HG03280 (cell line): ENCODE data around the gene ST6GALNAC1.
"Not testable (repeated sequence)": the region's sequence is repeated elsewhere in the genome, so short reads cannot be mapped to it uniquely, and the experiment has no call there.

Experiments used
- ATAC-seq: cut with Tn5 transposase; IDR thresholded peaks from one replicate; pipeline ENCODE4 v1.9.1; 2021; ENCODE audit warnings: mild to moderate bottlenecking, moderate library complexity; ENCODE audit not compliant: unreplicated experiment

Gene ST6GALNAC1

DNA sequence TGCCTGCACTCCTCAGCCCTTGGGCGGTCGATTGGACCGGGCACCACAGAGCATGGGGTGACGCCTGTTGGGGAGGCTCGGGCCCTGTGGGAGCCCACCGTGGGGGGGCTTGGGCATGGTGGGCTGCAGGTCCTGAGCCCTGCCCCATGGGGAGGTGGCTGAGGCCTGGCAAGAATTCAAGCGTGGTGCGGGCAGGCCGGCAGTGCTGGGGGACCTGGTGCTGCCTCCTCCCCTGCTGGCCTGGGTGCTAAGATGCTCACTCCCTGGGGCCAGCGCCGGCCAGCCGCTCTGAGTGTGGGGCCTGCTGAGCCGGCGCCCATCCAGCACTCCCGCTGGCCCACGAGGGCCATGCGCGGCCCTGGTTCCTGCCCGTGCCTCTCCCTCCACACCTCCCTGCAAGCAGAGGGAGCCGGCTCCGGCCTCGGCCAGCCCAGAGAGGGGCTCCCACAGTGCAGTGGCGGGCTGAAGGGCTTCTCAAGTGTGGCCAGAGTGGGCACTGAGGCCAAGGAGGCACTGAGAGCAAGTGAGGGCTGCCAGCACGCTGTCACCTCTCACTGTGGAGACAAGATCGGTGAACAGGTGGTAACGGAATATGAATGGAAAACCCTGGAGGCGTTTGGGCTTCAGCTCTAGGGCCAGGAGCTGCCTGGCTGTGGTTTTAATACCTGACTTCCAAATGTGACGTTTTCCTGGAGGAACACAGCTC lies 28.5 kb downstream of the ST6GALNAC1 start:
- ATAC-seq, result no peak

DNA sequence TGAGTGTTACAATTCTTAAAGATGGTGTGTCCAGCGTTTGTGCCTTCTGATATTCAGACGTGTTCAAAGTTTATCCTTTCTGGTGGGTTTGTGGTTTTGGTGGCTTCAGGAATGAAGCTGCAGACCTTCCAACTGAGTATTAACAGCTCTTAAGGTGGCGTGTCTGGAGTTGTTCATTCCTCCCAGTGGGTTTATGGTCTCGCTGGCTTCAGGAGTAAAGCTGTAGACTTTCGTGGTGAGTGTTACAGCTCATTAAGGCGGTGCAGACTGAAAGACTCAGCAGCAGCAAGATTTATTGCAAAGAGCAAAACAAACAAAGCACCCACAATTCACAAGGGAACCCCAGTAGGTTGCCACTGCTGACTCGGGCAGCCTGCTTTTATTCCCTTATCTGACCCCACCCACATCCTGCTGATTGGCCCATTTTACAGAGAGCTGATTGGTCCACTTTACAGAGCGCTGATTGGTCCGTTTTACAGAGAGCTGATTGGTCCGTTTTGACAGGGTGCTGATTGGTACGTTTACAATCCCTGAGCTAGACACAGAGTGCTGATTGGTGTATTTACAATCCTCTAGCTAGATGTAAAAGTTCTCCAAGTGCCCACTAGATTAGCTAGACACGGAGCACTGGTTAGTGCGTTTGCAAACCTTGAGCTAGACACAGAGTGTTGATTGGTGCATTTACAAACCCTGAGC lies 29.3 kb downstream of the ST6GALNAC1 start:
- ATAC-seq, result not testable (repeated sequence)

DNA sequence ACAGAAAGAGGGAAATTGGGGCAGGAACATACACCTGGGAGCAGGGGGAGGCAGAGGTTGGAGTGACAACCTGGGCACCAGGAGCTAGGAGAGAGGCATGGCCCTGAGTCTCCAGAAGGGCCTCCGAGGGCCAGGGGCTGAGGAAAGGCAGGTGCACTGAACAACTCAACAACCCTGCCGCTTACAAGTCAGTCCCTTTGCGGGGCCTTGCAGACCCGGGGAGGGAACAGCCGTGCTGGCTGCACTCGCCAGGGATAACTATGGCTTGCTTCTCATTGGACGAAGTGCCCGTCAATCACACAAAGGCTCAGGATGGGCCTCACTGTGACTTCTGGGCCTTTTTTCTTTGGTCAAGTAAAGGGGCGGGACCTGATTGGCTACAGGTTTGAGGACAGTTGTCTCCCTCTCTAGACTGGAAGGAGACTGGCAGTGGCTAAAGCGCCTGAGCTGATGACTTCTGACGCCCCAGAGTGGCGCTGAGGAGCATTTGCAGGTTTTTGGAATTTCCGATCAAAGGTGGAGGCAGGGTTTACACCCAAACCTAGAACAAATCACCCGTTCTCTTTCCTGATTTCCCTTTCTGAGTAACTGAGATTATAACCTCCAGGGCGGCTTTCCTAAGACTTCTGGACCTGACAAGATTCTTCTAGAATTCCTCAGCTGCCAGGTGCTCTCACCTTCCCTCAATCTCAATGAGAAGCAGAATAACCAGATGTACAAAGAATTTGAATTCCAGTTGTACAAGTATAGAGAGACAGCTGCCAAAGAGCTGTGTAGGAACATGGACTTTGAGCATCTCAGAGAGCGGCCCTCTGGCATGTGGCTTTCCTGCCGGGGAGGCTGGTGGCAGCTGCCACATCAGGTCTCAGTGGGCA lies 30.3 kb downstream of the ST6GALNAC1 start:
- no peak for ATAC-seq

DNA sequence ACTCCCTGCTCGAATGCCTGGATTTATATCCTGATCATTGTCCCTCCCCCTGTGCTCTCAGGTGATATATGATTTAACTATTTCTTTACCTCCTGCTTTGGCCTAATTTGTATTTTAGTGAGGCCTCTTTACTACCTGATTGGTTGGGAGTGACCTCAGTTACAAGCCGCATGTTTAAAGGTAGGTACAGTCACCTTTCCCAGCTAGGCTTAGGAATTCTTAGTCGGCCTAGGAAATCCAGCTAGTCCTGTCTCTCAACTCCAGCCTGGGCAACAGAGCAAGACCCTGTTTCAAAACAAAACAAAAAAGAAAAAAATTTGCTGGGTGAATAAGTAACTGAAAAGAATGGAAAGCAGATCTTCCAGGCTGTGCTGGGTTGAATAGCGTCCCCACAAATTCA lies 31.1 kb downstream of the ST6GALNAC1 start:
- no peak for ATAC-seq

DNA sequence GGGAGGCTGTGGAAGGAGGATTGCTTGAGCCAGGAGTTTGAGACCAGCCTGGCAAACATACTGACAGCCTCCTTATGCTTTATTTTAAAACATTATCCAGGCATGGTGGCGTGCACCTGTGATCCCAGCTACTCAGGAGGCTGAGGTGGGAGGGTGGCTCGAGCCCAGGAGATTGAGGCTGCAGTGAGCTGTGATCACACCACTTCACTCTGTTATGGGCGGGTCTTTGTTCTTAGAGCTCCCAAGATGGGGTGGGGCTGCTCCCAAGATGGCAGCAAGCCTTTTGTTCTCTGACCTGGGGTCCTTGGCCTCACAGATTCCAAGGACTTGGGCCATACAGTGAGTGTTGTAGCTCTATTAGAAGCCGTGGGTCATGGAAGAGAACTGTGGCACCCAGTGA lies 31.8 kb downstream of the ST6GALNAC1 start:
- ATAC-seq, result no peak

DNA sequence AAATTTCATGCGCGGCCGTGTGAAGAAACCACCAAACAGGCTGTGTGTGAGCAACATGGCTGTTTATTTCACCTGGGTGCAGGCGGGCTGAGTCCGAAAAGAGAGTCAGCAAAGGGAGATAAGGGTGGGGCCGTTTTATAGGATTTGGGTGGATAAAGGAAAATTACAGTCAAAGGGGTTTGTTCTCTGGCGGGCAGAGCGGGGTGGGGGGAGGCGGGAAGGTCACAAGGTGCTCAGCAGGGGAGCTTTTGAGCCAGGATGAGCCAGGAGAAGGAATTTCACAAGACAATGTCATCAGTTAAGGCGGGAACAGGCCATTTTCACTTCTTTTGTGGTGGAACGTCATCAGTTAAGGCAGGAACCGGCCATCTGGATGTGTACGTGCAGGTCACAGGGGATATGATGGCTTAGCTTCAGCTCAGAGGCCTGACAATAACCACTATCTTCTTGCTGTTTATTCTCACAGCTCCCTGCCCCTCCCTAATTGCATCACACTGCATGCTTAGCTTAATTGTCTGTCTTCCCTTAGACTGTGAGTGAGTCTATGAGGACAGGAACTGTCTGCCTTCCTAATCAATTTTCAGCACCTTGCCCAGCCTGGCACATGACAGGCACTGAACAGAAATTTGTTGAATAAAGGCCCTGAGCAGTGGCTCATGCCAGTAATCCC lies 32.3 kb downstream of the ST6GALNAC1 start:
- not testable (repeated sequence) for ATAC-seq

DNA sequence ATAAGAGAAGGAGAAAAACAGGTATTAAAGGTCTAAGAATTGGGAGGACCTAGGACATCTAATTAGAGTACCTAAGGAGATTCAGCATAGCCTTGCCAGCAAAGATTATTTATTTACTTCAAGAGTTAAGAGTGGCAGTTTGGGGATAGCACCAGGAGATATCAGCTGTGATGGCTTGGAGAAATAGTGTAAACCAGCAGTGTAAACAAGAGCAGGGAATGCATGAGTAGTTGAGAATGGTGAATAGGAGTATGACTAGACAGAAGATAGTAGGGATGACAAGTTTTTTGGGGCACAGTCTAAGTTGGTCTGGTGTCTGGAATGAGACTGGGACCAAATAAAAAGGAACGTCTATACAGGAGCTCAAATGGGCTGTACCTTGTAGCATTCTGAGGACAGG lies 36.9 kb downstream of the ST6GALNAC1 start:
- ATAC-seq, result not testable (repeated sequence)

DNA sequence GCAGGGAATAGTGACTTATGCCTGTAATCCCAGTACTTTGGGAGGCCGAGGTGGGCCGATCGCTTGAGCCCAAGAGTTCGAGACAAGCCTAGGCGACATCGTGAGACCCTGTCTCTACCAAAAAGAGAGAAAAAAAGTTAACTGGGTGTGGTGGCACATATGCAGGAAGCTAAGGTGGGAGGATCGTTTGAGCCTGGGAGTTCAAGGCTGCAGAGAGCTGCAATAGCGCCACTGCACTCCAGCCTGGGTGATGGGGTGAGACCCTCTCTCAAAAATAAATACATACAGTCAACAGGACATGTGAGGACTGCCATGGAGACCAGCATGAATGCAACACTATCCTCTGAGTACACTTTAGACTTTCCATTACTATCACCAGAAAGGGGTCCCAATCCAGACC lies 42.5 kb downstream of the ST6GALNAC1 start:
- no peak for ATAC-seq

DNA sequence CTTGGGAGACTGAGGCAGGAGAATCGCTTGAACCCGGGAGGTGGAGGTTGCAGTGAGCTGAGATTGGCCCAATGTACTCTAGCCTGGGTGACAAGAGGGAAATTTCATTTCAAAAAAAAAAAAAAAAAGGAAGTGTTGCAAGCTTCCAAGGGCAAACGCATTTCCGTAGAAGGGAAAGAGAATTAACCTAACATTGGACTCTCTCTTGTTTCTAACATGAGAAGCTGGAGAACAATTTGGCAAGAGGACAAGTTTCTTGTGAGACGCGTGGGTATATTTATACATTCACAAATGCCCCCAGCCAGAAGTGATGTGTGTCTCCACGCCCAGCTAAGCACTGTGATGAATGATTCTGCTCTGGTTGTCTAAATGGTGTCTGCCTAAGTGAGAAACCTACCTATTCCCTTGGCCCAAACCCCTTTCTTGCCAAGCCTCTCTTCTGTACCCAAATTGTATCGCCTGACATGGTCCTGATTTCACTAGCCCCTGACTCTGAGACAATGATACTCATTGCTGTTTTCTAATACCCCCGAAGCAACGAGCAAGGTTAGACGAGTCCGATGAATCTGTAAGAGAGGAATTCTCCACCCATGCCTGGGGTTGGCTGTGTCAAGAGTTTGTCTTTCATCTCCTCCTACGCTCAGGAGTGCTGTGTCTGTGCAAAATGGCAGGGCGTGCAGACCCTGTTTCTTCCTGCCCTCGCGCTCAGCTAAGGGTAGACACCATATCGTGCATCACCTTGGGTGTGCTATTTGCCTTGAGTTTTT lies 43.7 kb downstream of the ST6GALNAC1 start:
- no peak for ATAC-seq

DNA sequence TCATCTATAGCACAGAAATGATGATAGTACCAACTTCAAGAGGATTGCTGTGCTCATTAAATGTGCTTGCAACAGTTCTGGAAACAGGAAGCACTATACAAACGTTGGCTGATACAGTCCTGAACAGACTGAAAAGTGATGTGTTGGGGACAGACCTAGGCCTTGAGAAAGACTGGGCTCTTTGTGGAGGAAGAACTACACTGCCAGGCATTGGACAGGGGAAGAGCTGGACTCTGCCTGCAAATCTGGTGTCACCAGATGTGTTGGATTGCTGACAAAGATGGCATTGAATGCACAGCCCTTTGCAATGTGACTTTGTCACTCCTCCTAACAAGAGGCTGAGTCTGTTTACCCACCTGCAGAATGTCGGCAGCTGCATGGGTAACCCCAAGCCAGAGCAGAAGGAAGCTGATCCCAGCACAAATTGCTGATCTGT lies 45.5 kb downstream of the ST6GALNAC1 start:
- no peak for ATAC-seq

DNA sequence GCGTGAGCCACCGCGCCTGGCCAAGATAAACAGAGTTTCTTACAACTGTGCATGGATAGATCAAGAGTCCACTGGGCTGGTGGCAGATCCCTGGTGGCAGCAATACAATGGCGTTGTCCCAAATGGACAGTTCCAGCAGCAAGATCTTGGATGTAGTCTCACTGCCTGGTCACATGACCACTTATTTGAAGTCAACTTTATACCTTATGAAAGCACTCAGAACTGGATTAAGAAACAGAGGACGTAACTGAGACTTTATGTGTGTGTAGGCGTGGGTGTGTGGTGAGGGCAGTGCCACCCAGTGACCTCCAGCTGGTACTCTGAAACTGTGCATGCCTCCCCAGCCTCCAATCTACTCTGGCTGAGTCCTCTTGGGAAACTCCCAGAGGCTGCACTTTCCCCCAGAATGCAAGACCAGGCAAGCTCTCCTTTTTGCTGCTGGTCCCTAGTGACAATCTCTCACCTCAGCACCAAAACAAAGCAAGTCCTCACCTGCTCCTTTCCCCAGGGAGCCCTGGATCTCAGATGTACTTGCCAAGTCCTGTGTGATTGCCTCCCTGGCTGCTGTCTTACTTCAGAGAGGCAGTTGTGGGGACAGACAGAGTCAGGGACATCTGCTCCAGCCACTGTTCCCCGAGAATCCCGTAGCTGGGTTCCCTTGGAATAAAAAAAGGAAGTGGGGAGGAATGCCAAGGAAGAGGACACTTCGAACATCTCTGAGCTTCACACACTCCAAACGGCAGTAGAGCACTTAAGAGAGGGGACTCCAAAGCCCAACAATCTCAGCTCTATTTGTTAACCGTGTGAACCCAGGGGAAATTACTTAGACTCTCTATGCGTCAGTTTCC lies 46.2 kb downstream of the ST6GALNAC1 start:
- ATAC-seq, result no peak

DNA sequence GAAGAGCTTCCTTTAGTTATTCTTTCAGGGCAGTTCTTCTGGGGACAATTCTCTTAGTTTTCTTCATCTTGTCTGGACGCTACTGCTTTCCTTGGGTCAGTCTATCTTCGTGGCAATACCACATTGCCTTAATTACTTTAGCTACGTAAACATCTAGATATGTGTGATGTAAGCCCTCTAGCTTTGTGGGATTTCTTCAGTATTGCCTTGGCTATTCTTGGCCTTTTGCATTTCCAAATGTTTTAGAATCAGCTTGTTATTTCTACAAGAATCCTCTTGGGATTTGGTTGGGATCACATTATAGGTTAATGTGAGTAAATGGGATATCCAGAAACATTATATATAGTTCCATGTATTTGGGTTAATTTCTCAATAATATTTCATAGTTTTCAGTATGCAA lies 48.9 kb downstream of the ST6GALNAC1 start:
- no peak for ATAC-seq

DNA sequence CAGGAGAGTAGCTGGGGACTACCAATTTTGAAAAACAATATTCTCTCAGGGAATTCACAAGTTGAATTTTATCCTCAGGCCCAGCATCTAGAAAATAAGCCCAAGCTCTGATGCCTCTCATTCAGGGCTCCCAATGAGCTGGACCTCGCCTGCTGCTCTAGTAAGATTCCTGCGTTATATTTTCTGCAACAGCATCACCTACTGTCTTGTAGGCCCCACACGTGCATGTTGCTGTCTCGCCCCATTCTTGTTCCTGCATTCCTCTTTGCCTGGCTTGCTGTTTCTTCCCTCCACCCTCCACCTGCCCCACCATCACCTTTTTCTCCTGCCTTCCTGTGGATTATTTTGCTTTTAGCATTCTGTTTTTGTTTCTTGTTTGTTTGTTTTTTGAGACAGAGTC lies 49.6 kb downstream of the ST6GALNAC1 start:
- ATAC-seq, result no peak

DNA sequence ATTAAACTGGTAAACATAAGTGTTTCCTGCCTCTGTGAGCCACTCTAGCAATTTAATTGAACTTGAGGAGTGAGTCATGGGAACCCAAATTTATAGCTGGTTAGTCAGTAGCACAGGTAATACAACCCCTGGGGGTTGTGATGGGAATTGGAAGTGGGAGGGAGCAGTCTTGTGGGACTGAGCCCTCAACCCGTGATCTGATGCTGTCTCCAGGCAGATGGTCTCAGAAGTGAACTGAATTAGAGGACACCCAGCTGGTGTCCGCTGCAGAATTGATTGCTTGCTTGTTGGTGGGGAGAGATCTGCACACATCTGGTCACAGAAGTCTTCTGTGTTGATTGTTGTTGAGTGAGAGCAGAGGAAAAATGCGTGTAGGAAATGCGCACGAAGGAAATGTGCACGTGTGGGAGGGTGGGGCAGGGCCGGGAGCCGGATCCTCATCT lies 50.2 kb downstream of the ST6GALNAC1 start:
- ATAC-seq, result no peak

DNA sequence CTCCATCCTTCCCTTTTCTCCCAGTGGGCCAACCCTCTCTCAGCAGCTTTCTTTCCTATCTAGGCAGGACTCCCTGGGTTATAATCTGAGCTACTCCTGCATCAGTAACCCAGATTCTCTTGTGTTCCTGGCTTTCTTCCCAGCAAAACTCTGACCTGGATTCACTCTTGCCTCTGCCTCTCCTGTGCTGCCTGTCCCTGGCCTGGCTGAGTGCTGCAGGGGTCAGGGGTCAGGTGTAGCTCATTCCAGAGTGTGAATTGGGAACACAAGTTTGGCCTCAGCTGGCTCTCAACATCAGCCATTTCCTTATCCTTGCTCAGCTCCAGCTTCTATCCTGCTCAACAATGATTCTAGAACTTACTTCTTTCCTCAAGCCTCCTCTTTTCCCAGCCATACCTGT lies 55.4 kb downstream of the ST6GALNAC1 start:
- ATAC-seq, result no peak

DNA sequence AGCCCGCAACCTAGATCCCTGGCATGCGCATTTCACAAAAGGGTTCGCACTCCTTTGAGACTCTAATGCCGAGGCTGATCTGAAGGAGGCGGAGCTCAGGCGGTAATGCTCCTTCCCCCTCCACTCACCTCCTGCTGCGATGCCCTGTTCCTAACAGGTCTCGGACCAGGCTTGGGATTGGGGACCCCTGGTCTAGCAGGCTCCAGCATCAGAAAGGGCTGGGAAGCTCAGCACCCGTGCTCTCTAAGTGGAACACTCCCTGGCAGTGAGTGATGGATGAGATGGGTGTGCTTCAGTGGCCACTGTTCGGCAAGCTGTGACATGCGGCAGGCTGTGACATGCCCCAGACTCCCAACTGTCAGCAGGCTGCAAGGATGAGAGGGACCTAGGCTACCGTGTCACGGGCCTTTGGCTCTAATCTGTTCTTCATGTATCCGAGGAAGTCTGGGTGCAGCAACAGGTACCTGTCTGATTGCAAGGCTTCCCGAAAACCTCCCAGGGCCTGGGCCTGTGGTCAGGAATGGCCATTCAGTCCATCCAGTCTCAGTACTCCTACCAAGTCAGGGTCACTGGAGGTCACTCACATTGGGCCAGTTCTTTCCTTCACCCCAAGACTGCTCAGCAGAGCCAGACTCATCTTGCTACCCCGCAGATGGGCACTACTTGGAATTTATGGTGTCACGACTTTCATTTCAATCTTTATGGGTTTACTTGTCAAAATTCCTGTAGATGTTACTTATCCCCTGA lies 56.6 kb downstream of the ST6GALNAC1 start:
- no peak for ATAC-seq

DNA sequence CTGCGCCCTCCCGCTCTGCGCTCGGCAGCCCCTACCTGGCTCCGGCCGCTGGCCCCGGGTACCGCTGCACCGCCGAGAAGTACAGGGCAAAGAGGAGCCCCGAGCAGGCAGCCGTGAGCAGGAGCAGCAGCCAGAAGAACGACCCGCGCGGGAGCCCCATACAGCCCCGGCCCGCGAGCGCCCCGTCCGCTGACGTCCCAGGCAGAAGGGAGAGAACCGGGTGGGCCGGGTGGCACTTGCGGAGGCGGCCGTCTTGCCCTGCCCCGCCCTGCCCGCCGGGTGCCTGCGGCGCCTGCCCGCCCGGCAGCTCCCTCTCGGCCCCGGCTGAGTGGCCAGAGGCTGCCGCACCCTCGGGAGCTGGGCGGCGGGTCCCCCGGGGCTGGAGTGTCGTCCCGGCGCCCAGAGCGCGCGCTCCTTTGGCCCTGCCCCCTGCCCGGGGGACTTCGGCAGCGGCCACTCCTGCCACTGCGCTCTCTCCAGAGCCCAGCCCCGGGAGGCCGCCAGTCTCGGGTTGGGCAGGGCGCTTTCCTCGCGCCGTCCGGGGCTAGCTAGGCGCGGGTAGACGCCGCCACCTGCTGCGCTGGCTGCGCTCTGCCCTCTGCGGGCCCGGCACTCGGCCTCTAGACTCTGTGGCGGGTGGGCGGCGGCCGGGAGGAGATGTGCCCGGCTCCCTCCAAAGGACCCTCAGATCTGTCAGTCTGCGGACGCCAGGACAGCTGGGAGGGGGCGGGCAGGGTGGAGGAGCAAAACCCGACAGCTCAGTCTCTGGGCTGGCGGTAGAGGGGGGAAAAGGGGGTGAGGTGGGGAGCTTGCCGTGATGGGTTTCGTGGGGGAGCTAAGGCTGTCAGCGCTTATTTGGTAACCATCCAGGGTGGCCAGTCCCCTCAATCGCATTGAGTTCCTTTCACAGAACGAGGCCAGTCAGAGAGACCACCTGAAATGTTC lies 57.6 kb downstream of the ST6GALNAC1 start, which contains the start of gene ST6GALNAC2:
Gene ST6GALNAC2 (minus strand): TSS at position 212 of the 945 bp plus-strand sequence. CDS start 52 bp downstream, at position 160.
- ATAC-seq, result no peak
